Panc1 (cell line): Measurements from ENCODE around the gene FAM50A. TPM values are rescaled to one million over a fixed set of nuclear protein-coding genes. Genes with fewer than 3 reads are reported as not detected.

ENCODE experiments used
- ATAC-seq: fragments of 200-7000 bp; cut with Tn5 transposase; 2 replicates; pipeline ENCODE4 v1.9.1; 2020; ENCODE audit warnings: mild to moderate bottlenecking, moderate library complexity
- BruUV-seq: library from RNA; stranded (reverse); fragments of 400-500 nt; replicated peaks from 2 replicates; lab custom pipeline; 2021; lab: Mats Ljungman, UMichigan
- CTCF ChIA-PET: fragments of 300-600 bp; sonication (Branson Sonifier 250); formaldehyde crosslinking; loops from one replicate; lab custom pipeline; 2022; ENCODE audit warnings: antibody characterized with exemption; lab: Charles Lee
- POLR2A ChIA-PET: fragments of 300-600 bp; sonication (Branson Sonifier 250); formaldehyde crosslinking; loops from one replicate; lab custom pipeline; 2022; ENCODE audit warnings: antibody characterized with exemption; lab: Charles Lee
- DNase-seq: peaks from one replicate; pipeline ENCODE4 v3.0.0-alpha.2; 2010; ENCODE audit warnings: low read depth, low spot score
- H3K27ac ChIP-seq: 2 replicates; pipeline ENCODE4 v1.5.1; 2011; ENCODE audit warnings: mild to moderate bottlenecking, low read length, inconsistent platforms
- H3K27me3 ChIP-seq: fragments of 200-500 bp; sonication (Bioruptor generic); 2 replicates; pipeline ENCODE4 v1.6.0; 2014; ENCODE audit warnings: low read length, inconsistent platforms; ENCODE audit not compliant: control insufficient read depth, insufficient read depth
- H3K36me3 ChIP-seq: fragments of 200-500 bp; sonication (Bioruptor generic); 2 replicates; pipeline ENCODE4 v1.5.1; 2014; ENCODE audit warnings: inconsistent platforms, mild to moderate bottlenecking, low read length, moderate library complexity; ENCODE audit not compliant: control insufficient read depth, insufficient read depth
- H3K4me1 ChIP-seq: 2 replicates; pipeline ENCODE4 v1.5.1; 2011; ENCODE audit warnings: inconsistent platforms, mild to moderate bottlenecking, low read length, moderate library complexity; ENCODE audit not compliant: control insufficient read depth, insufficient read depth
- H3K4me3 ChIP-seq, 2 experiments: 2 replicates each; pipeline ENCODE4 v1.5.1; 2011 to 2012; ENCODE audit warnings: low read depth in 2 of 2, low read length in 2 of 2, mild to moderate bottlenecking in 2 of 2, inconsistent platforms in 1 of 2, moderate library complexity in 1 of 2
- H3K9me3 ChIP-seq: fragments of 200-500 bp; sonication (Bioruptor generic); 2 replicates; pipeline ENCODE4 v1.5.1; 2014; ENCODE audit warnings: low read depth, mild to moderate bottlenecking, inconsistent platforms, low read length, moderate library complexity; ENCODE audit not compliant: control insufficient read depth, insufficient read depth
- POLR2AphosphoS5 ChIP-seq: IDR thresholded peaks from 2 replicates; pipeline ENCODE4 v1.6.1; 2012; ENCODE audit warnings: mild to moderate bottlenecking, low read depth, low read length, moderate library complexity
- SIN3A ChIP-seq: IDR thresholded peaks from 2 replicates; pipeline ENCODE4 v1.6.1; 2012; ENCODE audit warnings: low read depth, mild to moderate bottlenecking, low read length, moderate library complexity, borderline replicate concordance; ENCODE audit not compliant: insufficient read depth
- TCF7L2 ChIP-seq: IDR thresholded peaks from 2 replicates; pipeline ENCODE4 v1.6.1; 2011; ENCODE audit warnings: mild to moderate bottlenecking, low read depth, low read length, inconsistent platforms
- in situ Hi-C: cut with HindIII; loops from 2 replicates; pipeline ENCODE4 v1.10.0; 2016; ENCODE audit warnings: low sequenced_read_pairs, low pct_unique_long_range_greater_than_20kb
- intact Hi-C: fragments of 100-400 bp; cut with micrococcal nuclease; formaldehyde crosslinking; loops from one replicate; pipeline ENCODE4 v1.10.0; 2022; ENCODE audit not compliant: unreplicated experiment
- total RNA-seq: library from RNA; stranded (reverse); gene quantifications from one replicate; pipeline ENCODE4 v1.2.1, GENCODE V29; 2021; ENCODE audit not compliant: unreplicated experiment
- TF ChIP-seq, protein P1 (sequence below): fragments of 450-650 bp; IDR thresholded peaks from 2 replicates; pipeline ENCODE4 v1.5.1; 2017; ENCODE audit warnings: mild to moderate bottlenecking
- TF ChIP-seq, protein P2 (sequence below), 2 experiments: IDR thresholded peaks; 2 replicates each; pipeline ENCODE4 v1.6.1; 2011 to 2012; ENCODE audit warnings: low read depth in 2 of 2, control low read depth in 1 of 2, low read length in 1 of 2, mild to moderate bottlenecking in 1 of 2, moderate library complexity in 1 of 2; ENCODE audit not compliant: insufficient read depth in 1 of 2

FAM50A gene
- total RNA-seq, 1 experiment from 2014 or later: 225 TPM

DNA sequence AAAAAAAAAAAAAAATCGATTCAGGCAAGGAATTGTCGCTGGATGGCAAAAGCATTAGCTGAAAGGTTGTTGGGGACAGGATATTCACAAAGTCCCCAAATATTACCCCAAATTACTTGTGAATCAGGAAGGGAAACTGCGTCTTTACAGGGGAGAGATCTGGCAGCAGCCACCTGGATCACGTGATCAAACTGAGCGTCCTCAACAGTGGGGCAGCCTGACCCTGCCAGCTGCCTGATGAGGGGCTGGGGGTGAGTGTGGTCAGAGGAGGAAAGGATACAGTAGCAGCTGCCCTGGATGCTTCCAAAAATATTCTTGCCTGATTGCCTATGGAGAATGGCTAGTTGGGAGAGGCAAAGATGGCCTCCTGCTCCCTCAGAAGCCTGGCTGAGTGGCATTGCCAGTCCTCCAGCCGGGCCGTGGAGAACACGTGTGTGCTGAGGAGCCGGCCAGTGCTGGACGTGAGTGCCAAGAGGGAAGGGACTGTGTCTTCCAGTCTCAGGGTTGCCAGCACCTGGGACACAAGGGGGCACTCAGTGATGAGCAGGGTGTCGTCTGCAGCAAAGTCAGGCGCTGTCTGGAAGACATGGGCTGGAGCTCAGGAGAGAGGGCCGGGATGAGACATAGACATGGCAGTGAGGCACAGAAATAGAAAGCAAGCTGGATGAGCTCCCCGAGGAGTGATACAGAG is 38.1 kb downstream of the FAM50A start:
- Histone ChIP-seq H3K36me3 (no peaks in the 10 kb centered on the region), H3K27ac (no peak overlapping the region), H3K27me3 (no peaks in the 10 kb centered on the region), H3K4me3 (no peak overlapping the region), H3K9me3 (no peaks in the 10 kb centered on the region), H3K4me1 (peaks cover 28% of the 10 kb centered on the region)
- in situ Hi-C loops: no loop called here
- ChIA-PET POLR2A (no interaction called here), CTCF (interaction anchor here (1.3 kb wide), 1 partner anchor 109 kb away, joined by 12 read pairs; no protein-coding TSS in a partner anchor)
- intact Hi-C loops: no loop called here
- BruUV-seq: no TSS peak
- TF ChIP-seq SIN3A (no peak), POLR2AphosphoS5 (no peak), TCF7L2 (no peak)
- TF ChIP-seq, protein P1, sequence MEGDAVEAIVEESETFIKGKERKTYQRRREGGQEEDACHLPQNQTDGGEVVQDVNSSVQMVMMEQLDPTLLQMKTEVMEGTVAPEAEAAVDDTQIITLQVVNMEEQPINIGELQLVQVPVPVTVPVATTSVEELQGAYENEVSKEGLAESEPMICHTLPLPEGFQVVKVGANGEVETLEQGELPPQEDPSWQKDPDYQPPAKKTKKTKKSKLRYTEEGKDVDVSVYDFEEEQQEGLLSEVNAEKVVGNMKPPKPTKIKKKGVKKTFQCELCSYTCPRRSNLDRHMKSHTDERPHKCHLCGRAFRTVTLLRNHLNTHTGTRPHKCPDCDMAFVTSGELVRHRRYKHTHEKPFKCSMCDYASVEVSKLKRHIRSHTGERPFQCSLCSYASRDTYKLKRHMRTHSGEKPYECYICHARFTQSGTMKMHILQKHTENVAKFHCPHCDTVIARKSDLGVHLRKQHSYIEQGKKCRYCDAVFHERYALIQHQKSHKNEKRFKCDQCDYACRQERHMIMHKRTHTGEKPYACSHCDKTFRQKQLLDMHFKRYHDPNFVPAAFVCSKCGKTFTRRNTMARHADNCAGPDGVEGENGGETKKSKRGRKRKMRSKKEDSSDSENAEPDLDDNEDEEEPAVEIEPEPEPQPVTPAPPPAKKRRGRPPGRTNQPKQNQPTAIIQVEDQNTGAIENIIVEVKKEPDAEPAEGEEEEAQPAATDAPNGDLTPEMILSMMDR: no peak
- TF ChIP-seq, protein P2, sequence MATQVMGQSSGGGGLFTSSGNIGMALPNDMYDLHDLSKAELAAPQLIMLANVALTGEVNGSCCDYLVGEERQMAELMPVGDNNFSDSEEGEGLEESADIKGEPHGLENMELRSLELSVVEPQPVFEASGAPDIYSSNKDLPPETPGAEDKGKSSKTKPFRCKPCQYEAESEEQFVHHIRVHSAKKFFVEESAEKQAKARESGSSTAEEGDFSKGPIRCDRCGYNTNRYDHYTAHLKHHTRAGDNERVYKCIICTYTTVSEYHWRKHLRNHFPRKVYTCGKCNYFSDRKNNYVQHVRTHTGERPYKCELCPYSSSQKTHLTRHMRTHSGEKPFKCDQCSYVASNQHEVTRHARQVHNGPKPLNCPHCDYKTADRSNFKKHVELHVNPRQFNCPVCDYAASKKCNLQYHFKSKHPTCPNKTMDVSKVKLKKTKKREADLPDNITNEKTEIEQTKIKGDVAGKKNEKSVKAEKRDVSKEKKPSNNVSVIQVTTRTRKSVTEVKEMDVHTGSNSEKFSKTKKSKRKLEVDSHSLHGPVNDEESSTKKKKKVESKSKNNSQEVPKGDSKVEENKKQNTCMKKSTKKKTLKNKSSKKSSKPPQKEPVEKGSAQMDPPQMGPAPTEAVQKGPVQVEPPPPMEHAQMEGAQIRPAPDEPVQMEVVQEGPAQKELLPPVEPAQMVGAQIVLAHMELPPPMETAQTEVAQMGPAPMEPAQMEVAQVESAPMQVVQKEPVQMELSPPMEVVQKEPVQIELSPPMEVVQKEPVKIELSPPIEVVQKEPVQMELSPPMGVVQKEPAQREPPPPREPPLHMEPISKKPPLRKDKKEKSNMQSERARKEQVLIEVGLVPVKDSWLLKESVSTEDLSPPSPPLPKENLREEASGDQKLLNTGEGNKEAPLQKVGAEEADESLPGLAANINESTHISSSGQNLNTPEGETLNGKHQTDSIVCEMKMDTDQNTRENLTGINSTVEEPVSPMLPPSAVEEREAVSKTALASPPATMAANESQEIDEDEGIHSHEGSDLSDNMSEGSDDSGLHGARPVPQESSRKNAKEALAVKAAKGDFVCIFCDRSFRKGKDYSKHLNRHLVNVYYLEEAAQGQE (IDR thresholded peaks at IDR 0.05; ENCODE audit: insufficient read depth in 1 of 2, low read depth in 2 of 2, low read length in 1 of 2): no peak
- no peak for ATAC-seq
- DNase-seq: no peak

DNA sequence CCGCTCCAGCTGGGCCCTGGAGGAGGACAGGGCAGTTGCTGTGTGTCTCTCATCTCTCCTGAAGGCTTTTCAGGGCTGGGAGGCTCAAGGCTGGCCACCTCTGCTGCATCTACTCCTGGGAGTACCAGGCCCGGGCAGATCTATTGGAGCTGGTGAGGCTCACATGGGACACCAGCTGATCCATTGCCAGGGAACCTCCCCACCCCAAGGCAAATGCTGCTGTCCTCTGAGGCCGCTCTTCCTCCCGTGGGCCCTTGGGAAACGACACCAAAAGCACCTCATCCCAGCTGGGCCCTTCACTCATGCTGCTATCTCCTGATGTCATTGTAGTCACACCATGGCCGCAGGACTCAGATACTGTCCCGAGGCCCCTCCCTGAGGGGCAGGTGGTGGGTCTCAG is 38.8 kb downstream of the FAM50A start:
- in situ Hi-C loops (no loop called here), intact Hi-C loops (no loop called here)
- POLR2A ChIA-PET: no interaction called here
- Histone ChIP-seq H3K27ac (no peak overlapping the region), H3K4me3 (no peak overlapping the region), H3K4me1 (peaks cover 24% of the 10 kb centered on the region), H3K27me3 (no peaks in the 10 kb centered on the region), H3K36me3 (no peaks in the 10 kb centered on the region), H3K9me3 (no peaks in the 10 kb centered on the region)
- CTCF ChIA-PET: no interaction called here
- no TSS peak for BruUV-seq
- TF ChIP-seq, protein P1: no peak
- no peak for TF ChIP-seq TCF7L2
- TF ChIP-seq, protein P2 (IDR thresholded peaks at IDR 0.05; ENCODE audit: insufficient read depth in 1 of 2, low read depth in 2 of 2, low read length in 1 of 2): no peak
- TF ChIP-seq SIN3A: no peak
- TF ChIP-seq POLR2AphosphoS5: no peak
- no peak for ATAC-seq
- no peak for DNase-seq
